ENCODE data around the gene OPCML. TPM values are rescaled to one million over a fixed set of nuclear protein-coding genes. Genes with fewer than 3 reads are reported as not detected.

The OPCML gene
- total RNA-seq, 1 donor from 2014 or later: not detected

- intact Hi-C loops (cut with DNase I): no loop called here
- Histone ChIP-seq H3K9me3 (no peaks in the 10 kb centered on the region), H3K27ac (no peak overlapping the region), H3K4me1 (no peaks in the 10 kb centered on the region), H3K36me3 (no peaks in the 10 kb centered on the region), H3K27me3 (no peaks in the 10 kb centered on the region), H3K4me3 (no peak overlapping the region)
- no peak for DNase-seq (ENCODE audit: extremely low spot score in 2 of 2)
- TF ChIP-seq CTCF (IDR thresholded peaks at IDR 0.05) (no peak), POLR2AphosphoS5 (IDR thresholded peaks at IDR 0.05; ENCODE audit: insufficient read depth in 1 of 2, low read depth in 1 of 2) (no peak), POLR2A (IDR thresholded peaks at IDR 0.05) (no peak)
These were observed 922.1 kb downstream of the OPCML start for GRCh38 chr11:132610216-132610615.

GRCh38 chr11:132607575-132607974 is 924.7 kb downstream of the OPCML start:
- intact Hi-C loops (cut with DNase I): no loop called here
- DNase-seq (ENCODE audit: extremely low spot score in 2 of 2): no peak
- Histone ChIP-seq H3K36me3 (no peaks in the 10 kb centered on the region), H3K9me3 (no peaks in the 10 kb centered on the region), H3K27ac (no peak overlapping the region), H3K4me3 (no peak overlapping the region), H3K27me3 (no peaks in the 10 kb centered on the region), H3K4me1 (no peaks in the 10 kb centered on the region)
- TF ChIP-seq CTCF (IDR thresholded peaks at IDR 0.05) (no peak), POLR2AphosphoS5 (IDR thresholded peaks at IDR 0.05; ENCODE audit: insufficient read depth in 1 of 2, low read depth in 1 of 2) (no peak), POLR2A (IDR thresholded peaks at IDR 0.05) (no peak)

- no peaks in the 10 kb centered on the region for H3K36me3 ChIP-seq
- no peaks in the 10 kb centered on the region for H3K27me3 ChIP-seq
- DNase-seq (ENCODE audit: extremely low spot score in 2 of 2): no peak
- H3K27ac ChIP-seq: no peak overlapping the region
- no peaks in the 10 kb centered on the region for H3K9me3 ChIP-seq
- intact Hi-C loops (cut with DNase I): no loop called here
- H3K4me1 ChIP-seq: no peaks in the 10 kb centered on the region
- no peak overlapping the region for H3K4me3 ChIP-seq
- no peak for TF ChIP-seq CTCF (IDR thresholded peaks at IDR 0.05)
- TF ChIP-seq POLR2A (IDR thresholded peaks at IDR 0.05): no peak
- TF ChIP-seq POLR2AphosphoS5 (IDR thresholded peaks at IDR 0.05; ENCODE audit: insufficient read depth in 1 of 2, low read depth in 1 of 2): no peak
These were observed 926.3 kb downstream of the OPCML start for GRCh38 chr11:132605825-132606570.

GRCh38 chr11:132604431-132604830 is 927.9 kb downstream of the OPCML start:
- H3K27ac ChIP-seq: no peak overlapping the region
- no peak for TF ChIP-seq POLR2A (IDR thresholded peaks at IDR 0.05)
- no peak for TF ChIP-seq POLR2AphosphoS5 (IDR thresholded peaks at IDR 0.05; ENCODE audit: insufficient read depth in 1 of 2, low read depth in 1 of 2)
- TF ChIP-seq CTCF (IDR thresholded peaks at IDR 0.05): no peak
- H3K4me3 ChIP-seq: no peak overlapping the region
- H3K9me3 ChIP-seq: no peaks in the 10 kb centered on the region
- H3K27me3 ChIP-seq: no peaks in the 10 kb centered on the region
- intact Hi-C loops (cut with DNase I): no loop called here
- no peak for DNase-seq (ENCODE audit: extremely low spot score in 2 of 2)
- no peaks in the 10 kb centered on the region for H3K4me1 ChIP-seq
- no peaks in the 10 kb centered on the region for H3K36me3 ChIP-seq

GRCh38 chr11:132601875-132602274 is 930.4 kb downstream of the OPCML start:
- no peaks in the 10 kb centered on the region for H3K4me1 ChIP-seq
- no peaks in the 10 kb centered on the region for H3K27me3 ChIP-seq
- no peak overlapping the region for H3K4me3 ChIP-seq
- no peaks in the 10 kb centered on the region for H3K9me3 ChIP-seq
- H3K27ac ChIP-seq: no peak overlapping the region
- H3K36me3 ChIP-seq: no peaks in the 10 kb centered on the region
- no peak for TF ChIP-seq POLR2AphosphoS5 (IDR thresholded peaks at IDR 0.05; ENCODE audit: insufficient read depth in 1 of 2, low read depth in 1 of 2)
- TF ChIP-seq CTCF (IDR thresholded peaks at IDR 0.05): no peak
- TF ChIP-seq POLR2A (IDR thresholded peaks at IDR 0.05): no peak
- intact Hi-C loops (cut with DNase I): no loop called here
- DNase-seq (ENCODE audit: extremely low spot score in 2 of 2): no peak

Data from vagina (tissue), 2 donors.